Cardiac fibroblast (primary cell): ENCODE measurements around the gene HLA-DMB.

Source experiments
- DNase-seq, 2 donors: peaks; one replicate each; pipeline versions ENCODE4 v3.0.0 to v3.0.0-alpha.2; 2010; ENCODE audit warnings: low read depth in 2 of 2
- H3K4me3 ChIP-seq, 2 donors: replicated peaks in 1 of 2; 1 replicate in 1 of 2; 2 replicates in 1 of 2; pipeline ENCODE4 v1.5.1; 2011; ENCODE audit warnings: low read depth in 2 of 2, low read length in 2 of 2, mild to moderate bottlenecking in 2 of 2, moderate library complexity in 1 of 2
- CTCF ChIP-seq: IDR thresholded peaks from one replicate; pipeline ENCODE4 v1.5.1; 2011; ENCODE audit warnings: low read depth, mild to moderate bottlenecking, low read length, inconsistent platforms

Gene HLA-DMB

GRCh38 chr6:32967151-32968091, 26.6 kb upstream of the HLA-DMB start:
- H3K4me3 ChIP-seq, result peak overlapping the region; percentile 78 to 82
- DNase-seq, result peak; percentile 55 to 59
- peak; percentile 55 for TF ChIP-seq CTCF

DNA sequence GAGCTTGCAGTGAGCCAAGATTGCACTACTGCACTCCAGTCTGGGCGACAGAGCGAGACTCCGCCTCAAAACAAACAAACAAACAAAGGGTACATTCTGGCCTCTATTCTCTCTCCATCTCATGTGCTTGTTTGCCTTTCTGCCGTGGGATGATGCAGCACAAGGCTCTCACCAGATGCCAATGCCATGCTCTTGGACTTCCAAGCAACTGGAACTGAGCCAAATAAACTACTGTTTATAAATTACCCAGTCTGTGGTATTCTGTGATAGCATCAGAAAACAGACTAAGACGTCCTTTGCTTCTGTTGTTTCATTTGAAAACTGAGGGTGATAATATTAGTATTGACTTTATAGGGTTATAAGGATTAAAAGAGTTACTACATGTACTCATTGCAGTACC, 23.9 kb upstream of the HLA-DMB start:
- no peak for TF ChIP-seq CTCF
- DNase-seq, result no peak
- H3K4me3 ChIP-seq, result no peak overlapping the region

- no peak overlapping the region for H3K4me3 ChIP-seq
- DNase-seq, result no peak
- TF ChIP-seq CTCF, result no peak
These were observed 23.0 kb upstream of the HLA-DMB start for GRCh38 chr6:32963866-32964265.

DNA sequence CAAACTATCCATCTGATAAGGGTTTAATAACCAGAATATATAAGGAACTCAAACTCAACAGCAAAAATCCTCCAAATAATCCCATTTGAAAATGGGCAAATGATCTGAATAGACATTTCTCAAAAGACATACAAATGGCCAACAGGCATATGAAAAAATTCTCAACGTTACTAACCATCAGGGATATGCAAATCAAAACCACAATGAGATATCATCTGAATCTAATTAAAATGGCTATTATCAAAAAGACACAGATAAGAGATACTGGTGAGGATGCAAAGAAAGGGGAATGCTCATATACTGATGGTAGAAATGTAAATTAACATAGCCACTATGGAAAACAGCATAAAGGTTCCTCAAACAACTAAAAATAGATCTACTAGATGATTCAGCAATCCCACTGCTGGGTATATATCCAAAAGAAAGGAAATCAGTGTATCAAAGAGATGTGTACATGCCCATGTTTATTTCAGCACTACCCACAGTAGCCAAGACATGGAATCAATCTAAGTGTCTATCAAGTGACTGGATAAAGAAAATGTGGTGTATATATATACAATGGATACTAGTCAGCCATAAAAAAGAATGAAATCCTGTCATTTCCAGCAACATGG, 21.5 kb upstream of the HLA-DMB start:
- DNase-seq, result no peak
- no peak overlapping the region for H3K4me3 ChIP-seq
- no peak for TF ChIP-seq CTCF

GRCh38 chr6:32960563-32960962, 19.7 kb upstream of the HLA-DMB start:
- H3K4me3 ChIP-seq, result no peak overlapping the region
- no peak for TF ChIP-seq CTCF
- DNase-seq, result no peak

GRCh38 chr6:32956176-32956575, 15.3 kb upstream of the HLA-DMB start:
- no peak for TF ChIP-seq CTCF
- DNase-seq, result no peak
- H3K4me3 ChIP-seq, result no peak overlapping the region
